Muscle layer of duodenum (tissue), 2 donors: Measurements from ENCODE around the gene SOWAHC.

ENCODE experiments used
- H3K27ac ChIP-seq: one replicate; pipeline ENCODE4 v1.7.0; 2013; ENCODE audit warnings: mild to moderate bottlenecking, low read length
- H3K27me3 ChIP-seq: one replicate; pipeline ENCODE4 v1.7.0; 2013; ENCODE audit warnings: low read depth, mild to moderate bottlenecking, control low read depth, low read length
- H3K36me3 ChIP-seq, 2 donors: one replicate each; pipeline ENCODE4 v1.7.0; 2013; ENCODE audit warnings: low read length in 2 of 2, control low read depth in 1 of 2, mild to moderate bottlenecking in 1 of 2; ENCODE audit not compliant: insufficient read depth in 2 of 2, control insufficient read depth in 1 of 2
- H3K4me1 ChIP-seq, 2 donors: one replicate each; pipeline ENCODE4 v1.7.0; 2013; ENCODE audit warnings: low read length in 2 of 2, mild to moderate bottlenecking in 2 of 2, control low read depth in 1 of 2, moderate library complexity in 1 of 2; ENCODE audit not compliant: insufficient read depth in 2 of 2, control insufficient read depth in 1 of 2
- H3K4me3 ChIP-seq, 2 donors: one replicate each; pipeline ENCODE4 v1.7.0; 2013; ENCODE audit warnings: low read length in 2 of 2, low read depth in 1 of 2, mild to moderate bottlenecking in 1 of 2
- H3K9me3 ChIP-seq, 2 donors: one replicate each; pipeline ENCODE4 v1.7.0; 2013; ENCODE audit warnings: low read length in 2 of 2, control low read depth in 1 of 2, mild to moderate bottlenecking in 1 of 2; ENCODE audit not compliant: control insufficient read depth in 1 of 2
- donor health status: healthy.

Gene SOWAHC

DNA sequence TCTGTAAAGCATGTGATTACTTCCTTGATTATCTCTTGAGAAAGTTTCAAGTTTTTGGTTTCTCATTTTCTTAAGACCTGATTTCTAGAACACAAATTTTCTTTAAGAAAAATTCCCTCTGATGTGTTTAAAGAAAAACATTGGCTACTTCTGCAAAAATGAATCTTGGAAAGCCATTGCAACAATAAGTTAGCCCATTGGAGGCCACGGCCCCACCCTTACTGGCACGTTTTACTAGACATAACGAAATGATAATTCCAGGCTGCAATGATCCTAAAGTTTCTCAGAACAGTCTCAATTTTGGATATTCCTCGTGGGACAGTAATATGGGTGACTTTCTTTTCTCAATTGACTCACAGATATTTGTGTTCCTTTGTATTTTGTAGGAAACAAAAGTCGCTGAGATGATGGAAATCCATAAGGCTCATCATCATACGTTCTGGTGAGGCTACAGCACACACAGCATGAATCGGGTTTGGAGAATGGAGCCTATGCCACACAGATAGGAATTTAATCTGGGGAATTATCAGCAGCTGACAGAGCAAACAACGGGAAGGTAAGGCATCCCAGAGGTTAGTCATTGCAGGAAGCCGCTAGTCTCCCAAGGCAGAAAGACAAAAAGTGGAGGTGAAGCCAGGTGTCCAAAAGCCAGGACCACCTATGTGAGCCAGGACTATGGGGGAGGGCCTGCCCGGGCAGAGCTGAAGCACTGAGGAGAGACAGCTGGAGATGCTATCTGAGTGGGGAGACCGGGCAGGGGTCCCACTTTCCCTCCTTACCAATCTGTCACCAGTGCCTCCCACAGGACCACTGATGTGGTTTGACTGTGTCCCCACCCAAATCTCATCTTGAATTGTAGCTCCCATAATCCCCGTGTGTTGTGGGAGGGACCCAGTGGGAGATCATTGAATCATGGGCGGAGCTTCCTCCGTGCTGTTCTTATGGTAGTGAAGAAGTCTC lies 35.9 kb downstream of the SOWAHC start:
- H3K4me3 ChIP-seq, result no peak overlapping the region
- no peak overlapping the region for H3K27ac ChIP-seq

DNA sequence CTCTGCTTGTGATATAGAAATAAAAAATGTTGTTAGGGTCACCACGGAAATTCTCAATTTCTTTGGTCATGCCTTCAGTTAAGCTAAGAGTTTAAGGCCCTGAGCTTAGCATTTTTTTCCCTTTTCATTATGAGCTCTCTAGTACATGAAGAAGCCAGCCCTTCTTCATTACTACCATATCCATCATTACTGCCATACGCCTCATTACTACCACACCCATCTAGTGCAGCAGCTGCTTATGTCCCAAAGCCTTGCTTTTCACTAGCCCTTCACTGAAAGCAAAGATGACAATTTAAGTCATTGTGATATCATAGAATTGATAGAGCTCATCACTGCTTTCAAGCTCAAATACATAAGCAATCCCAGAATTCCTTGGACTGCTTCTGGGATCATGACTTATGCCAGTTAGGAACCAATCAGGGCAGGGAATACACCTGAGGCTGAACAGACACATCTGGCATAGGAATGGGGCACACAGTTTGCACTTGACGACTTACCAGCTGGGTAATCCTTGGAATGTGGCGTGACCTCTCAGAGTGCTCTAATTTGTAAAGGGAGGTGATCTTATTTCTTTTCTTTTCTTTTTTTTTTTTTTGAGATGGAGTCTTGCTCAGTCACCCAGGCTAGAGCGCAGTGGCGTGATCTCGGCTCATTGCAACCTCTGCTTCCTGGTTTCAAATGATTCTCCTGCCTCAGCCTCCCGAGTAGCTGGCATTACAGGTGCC lies 40.3 kb downstream of the SOWAHC start:
- Histone ChIP-seq H3K4me3 (no peak overlapping the region), H3K9me3 (no peaks in the 10 kb centered on the region), H3K4me1 (no peaks in the 10 kb centered on the region), H3K36me3 (no peaks in the 10 kb centered on the region), H3K27ac (no peak overlapping the region), H3K27me3 (no peaks in the 10 kb centered on the region)

More for the DNA sequence above, 35.9 kb downstream of the SOWAHC start:
- Histone ChIP-seq H3K9me3 (no peaks in the 10 kb centered on the region), H3K36me3 (no peaks in the 10 kb centered on the region), H3K4me1 (no peaks in the 10 kb centered on the region), H3K27me3 (no peaks in the 10 kb centered on the region)

DNA sequence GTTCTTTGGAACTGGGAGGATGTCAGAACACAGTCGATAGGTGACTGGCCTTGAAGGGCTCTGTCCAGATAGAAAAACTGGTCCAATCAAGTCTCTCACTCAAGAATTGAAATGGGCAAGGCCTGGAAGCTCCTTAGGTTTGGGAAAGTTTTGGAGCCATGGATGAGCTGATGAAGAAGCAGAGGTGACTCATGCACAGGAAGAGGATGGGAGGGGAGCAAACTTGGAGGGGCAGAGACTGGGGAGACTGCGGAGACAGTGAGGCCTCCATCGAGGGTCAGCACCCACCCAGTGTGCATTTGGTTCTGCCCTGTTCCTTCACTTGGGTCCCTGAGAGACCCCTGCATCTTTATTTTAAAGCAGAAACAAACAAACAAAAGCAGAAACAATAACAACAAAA lies 41.1 kb downstream of the SOWAHC start:
- no peaks in the 10 kb centered on the region for H3K9me3 ChIP-seq
- no peak overlapping the region for H3K4me3 ChIP-seq
- H3K36me3 ChIP-seq, result no peaks in the 10 kb centered on the region
- no peak overlapping the region for H3K27ac ChIP-seq
- H3K4me1 ChIP-seq, result no peaks in the 10 kb centered on the region
- H3K27me3 ChIP-seq, result no peaks in the 10 kb centered on the region

DNA sequence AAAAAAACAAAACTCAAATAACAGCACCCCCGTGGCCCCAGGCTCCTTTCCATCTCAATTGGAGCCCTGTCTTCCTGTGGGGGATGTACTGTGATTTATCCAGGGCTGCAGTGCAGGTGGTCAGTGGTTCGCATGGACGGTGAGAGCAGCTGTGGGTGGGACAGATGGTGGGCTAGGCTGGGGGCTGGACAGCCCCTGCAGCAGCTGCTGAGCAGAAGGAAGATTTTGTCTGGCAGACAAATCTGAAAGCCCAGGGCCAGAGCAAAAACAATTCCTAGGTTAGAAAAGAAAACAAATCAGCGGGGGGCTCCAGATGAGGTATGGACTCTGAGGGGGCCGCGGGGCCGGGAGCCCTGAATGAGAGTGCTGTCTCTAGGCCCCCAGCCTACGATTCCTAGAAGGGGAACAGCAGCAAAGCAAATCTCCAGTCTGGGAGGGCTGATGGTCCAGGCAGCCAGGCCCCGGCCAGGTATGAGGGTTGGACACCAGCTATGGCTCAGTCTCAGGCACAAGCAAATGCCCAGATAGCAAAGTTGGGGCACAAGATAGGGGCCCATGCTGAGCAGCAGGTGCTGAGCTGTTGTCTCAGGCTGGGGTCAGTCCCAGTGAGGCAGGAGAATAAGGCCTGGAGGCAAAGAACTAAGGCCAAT lies 45.4 kb downstream of the SOWAHC start:
- no peak overlapping the region for H3K4me3 ChIP-seq
- no peaks in the 10 kb centered on the region for H3K27me3 ChIP-seq
- H3K27ac ChIP-seq, result no peak overlapping the region
- H3K9me3 ChIP-seq, result no peaks in the 10 kb centered on the region
- H3K4me1 ChIP-seq, result peaks cover 5 to 7% of the 10 kb centered on the region in 2 donors
- no peaks in the 10 kb centered on the region for H3K36me3 ChIP-seq

DNA sequence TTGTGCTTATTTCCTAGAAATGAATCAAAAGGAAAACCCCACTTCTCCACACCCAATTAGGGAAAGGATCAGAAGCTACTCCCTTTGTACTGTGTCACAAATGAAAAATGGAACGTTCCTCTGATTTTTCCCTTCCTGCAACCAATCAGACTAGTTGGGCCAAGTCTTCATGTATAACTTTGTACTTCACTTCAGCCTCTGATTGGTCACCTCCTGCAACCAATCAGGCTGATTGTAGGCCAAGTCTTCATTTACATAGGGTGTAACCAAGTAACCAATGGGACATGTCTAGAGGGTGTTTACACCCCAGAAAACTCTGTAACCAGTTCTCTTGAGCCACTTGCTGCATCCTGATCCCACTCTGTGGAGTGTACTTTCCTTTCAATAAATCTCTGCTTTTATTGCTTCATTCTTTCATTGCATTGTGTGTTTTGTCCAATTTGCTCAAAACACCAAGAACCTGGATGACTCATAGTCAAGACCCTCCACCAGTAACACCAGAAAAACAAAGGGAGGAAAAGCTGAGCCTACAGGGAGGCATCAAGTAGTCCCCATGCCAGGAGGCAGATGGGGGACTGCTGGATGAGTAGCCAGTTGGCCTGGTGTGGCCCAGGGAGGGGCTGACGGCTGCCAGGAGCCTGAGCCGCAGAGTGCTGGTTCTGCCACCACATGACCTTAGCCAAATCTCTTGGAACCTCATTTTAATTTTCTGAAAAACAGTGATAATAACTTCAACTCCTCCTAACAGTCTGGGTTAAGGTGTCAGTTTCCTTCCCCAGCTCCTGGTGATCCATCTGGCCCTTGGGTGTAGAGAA lies 46.1 kb downstream of the SOWAHC start:
- H3K27me3 ChIP-seq, result no peaks in the 10 kb centered on the region
- H3K9me3 ChIP-seq, result no peaks in the 10 kb centered on the region
- H3K4me1 ChIP-seq, result peaks cover 5 to 7% of the 10 kb centered on the region in 2 donors
- H3K36me3 ChIP-seq, result no peaks in the 10 kb centered on the region
- no peak overlapping the region for H3K4me3 ChIP-seq
- no peak overlapping the region for H3K27ac ChIP-seq

DNA sequence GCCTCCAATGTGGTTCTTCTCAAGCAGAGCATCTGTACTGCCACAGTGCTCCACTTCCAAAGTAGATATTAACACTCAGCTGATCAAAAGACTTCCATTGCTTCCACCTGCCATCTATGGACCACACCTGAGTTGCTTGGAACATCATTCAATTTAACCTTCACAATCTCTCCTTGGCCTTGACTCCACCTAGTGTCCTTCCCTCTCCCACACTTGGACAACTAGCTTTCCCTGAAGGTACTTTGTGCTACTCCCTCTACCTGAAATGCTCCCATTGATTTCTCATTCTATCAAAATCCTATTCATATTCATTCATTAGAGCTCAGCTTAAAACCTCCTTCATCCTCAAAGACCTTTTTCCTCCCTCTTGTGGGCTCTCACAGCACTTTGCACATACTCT lies 48.7 kb downstream of the SOWAHC start:
- no peak overlapping the region for H3K4me3 ChIP-seq
- H3K36me3 ChIP-seq, result no peaks in the 10 kb centered on the region
- peaks cover 5 to 7% of the 10 kb centered on the region in 2 donors for H3K4me1 ChIP-seq
- H3K27ac ChIP-seq, result peak overlapping the region; percentile 76
- no peaks in the 10 kb centered on the region for H3K9me3 ChIP-seq
- H3K27me3 ChIP-seq, result no peaks in the 10 kb centered on the region

DNA sequence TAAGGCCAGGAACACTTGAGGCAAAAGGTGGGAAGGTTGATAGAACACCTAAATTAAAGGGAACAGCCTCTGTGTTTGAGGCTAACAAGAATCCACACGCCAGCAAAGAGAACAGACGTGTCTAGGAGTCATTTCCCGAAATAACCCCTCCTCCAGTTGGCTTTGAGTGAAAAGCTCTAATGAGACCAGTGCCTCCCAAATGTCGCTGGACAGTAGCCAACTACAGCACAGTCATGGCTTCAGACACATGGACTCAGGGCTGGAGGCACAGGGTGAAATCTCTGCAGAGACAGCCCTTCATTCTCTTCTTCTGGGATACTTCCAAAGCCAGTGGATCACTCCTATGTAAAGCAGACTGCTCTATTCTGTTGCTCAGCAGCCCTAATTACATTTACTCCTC lies 49.6 kb downstream of the SOWAHC start:
- Histone ChIP-seq H3K36me3 (no peaks in the 10 kb centered on the region), H3K27me3 (no peaks in the 10 kb centered on the region), H3K4me3 (no peak overlapping the region), H3K4me1 (peaks cover 5 to 7% of the 10 kb centered on the region in 2 donors), H3K9me3 (no peaks in the 10 kb centered on the region), H3K27ac (peak overlapping the region; percentile 76)

DNA sequence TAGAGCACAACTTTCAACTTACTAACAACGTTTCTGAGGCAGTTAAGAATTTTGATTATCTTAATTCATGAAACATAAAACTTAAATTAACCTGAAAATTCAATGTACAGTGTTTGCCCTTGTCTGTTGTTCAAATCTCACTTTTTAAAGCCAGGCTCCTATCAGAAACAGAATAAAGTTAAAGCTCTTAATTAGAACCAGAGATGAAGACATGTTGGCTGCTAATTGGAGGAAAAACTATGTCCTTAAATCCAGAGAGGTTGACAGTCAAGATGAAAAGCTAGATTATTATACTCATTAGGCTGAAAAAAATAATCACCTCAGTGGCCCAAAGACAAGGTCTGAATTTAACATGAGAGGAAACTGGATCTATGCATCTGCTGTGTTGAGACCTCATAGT lies 52.3 kb downstream of the SOWAHC start:
- Histone ChIP-seq H3K27me3 (no peaks in the 10 kb centered on the region), H3K4me3 (no peak overlapping the region), H3K4me1 (peaks cover 5 to 7% of the 10 kb centered on the region in 2 donors), H3K27ac (no peak overlapping the region), H3K36me3 (no peaks in the 10 kb centered on the region), H3K9me3 (no peaks in the 10 kb centered on the region)
